Myometrial cell (primary cell): ENCODE results near the gene RALY. TPM values are rescaled to one million over a fixed set of nuclear protein-coding genes. Genes with fewer than 3 reads are reported as not detected.

Experiments used
- total RNA-seq: library from RNA; depleted of rRNA; stranded (reverse); fragments of >200 nt; gene quantifications from 2 replicates; pipeline ENCODE4 v1.2.3, GENCODE V29; 2015

Gene RALY
- 95.4 and 96.2 TPM in 2 replicates for total RNA-seq

GRCh38 chr20:33993576-33994221 lies at the start of gene RALY:
Gene RALY (plus strand): TSS chr20:33993911. CDS start chr20:34072075, 78,164 bp downstream.

GRCh38 chr20:34111702-34112599 lies 118.2 kb downstream of the RALY start, which contains the start of gene EIF2S2:
Gene EIF2S2 (minus strand): TSS chr20:34112243. CDS start chr20:34112110, 133 bp downstream.

Other genes with a start within 250 kb of the RALY start
- gene CHMP4B, start 182.6 kb upstream of the RALY start, total RNA-seq: 41.8 and 43.2 TPM in 2 replicates
- gene EIF2S2, start 118.3 kb downstream of the RALY start, total RNA-seq: 105 and 126 TPM in 2 replicates
- not detected in 2 replicates for gene ASIP, start 247.5 kb downstream of the RALY start, total RNA-seq